Cardiac fibroblast (primary cell): ENCODE data around the gene TMEM126B.

Source experiments
- DNase-seq, 2 donors: peaks; one replicate each; pipeline versions ENCODE4 v3.0.0 to v3.0.0-alpha.2; 2010; ENCODE audit warnings: low read depth in 2 of 2
- H3K4me3 ChIP-seq, 2 donors: replicated peaks in 1 of 2; 1 replicate in 1 of 2; 2 replicates in 1 of 2; pipeline ENCODE4 v1.5.1; 2011; ENCODE audit warnings: low read depth in 2 of 2, low read length in 2 of 2, mild to moderate bottlenecking in 2 of 2, moderate library complexity in 1 of 2
- TF ChIP-seq, protein P1 (sequence below): IDR thresholded peaks from one replicate; pipeline ENCODE4 v1.5.1; 2011; ENCODE audit warnings: low read depth, mild to moderate bottlenecking, low read length, inconsistent platforms

Gene TMEM126B

DNA sequence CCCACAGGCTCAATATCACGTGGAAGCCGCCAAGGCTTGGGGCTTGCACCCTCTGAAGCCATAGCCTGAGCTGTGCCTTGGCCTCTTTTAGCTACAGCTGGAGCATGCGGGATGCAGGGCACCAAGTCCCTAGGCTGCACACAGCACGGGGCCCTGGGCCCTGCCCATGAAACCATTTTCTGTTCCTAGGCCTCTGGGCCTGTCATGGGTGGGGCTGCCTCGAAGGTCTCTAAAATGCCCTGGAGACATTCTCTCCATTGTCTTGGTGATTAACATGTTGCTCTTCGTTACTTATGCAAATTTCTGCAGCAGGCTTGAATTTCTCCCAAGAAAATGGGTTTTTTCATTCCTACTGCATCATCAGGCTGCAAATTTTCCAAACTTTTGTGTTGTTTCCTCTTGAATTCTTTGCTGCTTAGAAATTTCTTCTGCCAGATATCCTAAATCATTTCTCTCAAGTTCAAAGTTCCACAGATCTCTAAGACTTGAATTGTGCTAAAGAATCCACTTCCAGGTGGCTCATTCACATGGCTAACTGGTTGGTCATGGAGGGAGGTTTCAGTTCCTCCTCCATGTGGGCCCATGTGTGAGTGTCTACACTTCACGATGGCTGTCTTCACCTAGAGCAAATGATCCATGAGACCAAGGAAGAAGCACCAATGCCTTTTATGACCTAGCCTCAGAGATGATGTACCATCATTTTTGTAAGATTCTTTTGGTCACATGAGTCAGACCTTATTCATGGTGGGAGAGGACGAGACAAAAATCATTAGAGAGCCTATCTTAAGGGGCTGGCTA is 43.9 kb downstream of the TMEM126B start:
- no peak for DNase-seq
- no peak overlapping the region for H3K4me3 ChIP-seq
- TF ChIP-seq, protein P1, sequence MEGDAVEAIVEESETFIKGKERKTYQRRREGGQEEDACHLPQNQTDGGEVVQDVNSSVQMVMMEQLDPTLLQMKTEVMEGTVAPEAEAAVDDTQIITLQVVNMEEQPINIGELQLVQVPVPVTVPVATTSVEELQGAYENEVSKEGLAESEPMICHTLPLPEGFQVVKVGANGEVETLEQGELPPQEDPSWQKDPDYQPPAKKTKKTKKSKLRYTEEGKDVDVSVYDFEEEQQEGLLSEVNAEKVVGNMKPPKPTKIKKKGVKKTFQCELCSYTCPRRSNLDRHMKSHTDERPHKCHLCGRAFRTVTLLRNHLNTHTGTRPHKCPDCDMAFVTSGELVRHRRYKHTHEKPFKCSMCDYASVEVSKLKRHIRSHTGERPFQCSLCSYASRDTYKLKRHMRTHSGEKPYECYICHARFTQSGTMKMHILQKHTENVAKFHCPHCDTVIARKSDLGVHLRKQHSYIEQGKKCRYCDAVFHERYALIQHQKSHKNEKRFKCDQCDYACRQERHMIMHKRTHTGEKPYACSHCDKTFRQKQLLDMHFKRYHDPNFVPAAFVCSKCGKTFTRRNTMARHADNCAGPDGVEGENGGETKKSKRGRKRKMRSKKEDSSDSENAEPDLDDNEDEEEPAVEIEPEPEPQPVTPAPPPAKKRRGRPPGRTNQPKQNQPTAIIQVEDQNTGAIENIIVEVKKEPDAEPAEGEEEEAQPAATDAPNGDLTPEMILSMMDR: no peak

DNA sequence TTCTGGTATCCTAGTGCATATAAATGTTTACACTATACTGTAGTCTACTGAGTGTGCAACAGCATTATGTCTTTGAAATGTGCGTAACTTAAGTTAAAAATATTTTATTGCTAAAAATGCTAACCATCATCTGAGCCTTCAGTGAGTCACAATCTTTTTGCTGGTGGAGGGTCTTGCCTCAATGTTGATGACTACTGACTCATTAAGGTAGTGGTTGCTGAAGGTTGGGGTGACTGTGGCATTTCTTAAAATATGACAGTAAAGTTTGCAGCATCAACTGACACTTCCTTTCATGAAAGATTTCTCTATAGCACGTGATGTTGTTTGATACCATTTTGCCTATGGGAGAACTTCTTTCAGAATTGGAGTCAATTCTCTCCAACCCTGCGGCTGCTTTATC is 45.0 kb downstream of the TMEM126B start:
- no peak overlapping the region for H3K4me3 ChIP-seq
- TF ChIP-seq, protein P1: no peak
- DNase-seq: no peak

DNA sequence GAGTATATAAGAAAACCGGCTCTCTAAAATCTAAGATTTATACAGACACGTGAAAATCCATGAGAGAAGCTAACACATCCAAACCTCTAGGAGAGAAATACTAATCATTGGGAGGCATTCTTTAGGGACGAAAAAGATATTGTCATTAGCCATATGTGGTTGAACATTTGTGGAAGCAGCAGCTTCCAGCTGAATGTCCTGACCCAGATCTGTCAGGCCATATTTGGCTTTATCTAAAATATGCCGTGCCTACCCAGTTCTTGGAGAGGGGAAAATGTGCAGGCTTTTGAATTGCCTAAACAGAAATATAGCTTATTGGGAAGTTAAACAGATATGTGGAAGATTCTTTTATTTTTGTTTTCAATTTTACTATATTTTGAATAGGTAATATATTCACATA is 51.2 kb downstream of the TMEM126B start:
- no peak overlapping the region for H3K4me3 ChIP-seq
- no peak for DNase-seq
- TF ChIP-seq, protein P1: no peak

DNA sequence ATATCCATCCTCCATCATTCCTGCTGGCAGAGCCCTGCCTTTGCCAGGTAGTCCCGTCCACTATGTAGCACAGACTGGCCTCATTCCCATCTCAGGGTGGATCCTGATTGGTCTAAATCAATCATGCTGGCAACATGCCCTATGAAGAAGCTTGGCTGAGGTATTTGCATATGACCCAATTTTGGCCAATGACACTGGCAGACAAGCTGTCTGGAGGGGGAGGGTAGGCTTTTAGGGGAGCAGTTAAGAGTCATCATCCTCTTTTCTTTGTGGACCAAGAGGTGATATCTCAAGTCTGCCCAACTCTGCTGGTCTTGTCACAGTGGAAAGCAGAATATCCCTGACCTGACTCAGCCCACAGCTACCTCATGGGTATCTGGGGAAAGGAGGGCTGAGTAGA is 52.5 kb downstream of the TMEM126B start:
- H3K4me3 ChIP-seq: no peak overlapping the region
- TF ChIP-seq, protein P1: no peak
- no peak for DNase-seq

DNA sequence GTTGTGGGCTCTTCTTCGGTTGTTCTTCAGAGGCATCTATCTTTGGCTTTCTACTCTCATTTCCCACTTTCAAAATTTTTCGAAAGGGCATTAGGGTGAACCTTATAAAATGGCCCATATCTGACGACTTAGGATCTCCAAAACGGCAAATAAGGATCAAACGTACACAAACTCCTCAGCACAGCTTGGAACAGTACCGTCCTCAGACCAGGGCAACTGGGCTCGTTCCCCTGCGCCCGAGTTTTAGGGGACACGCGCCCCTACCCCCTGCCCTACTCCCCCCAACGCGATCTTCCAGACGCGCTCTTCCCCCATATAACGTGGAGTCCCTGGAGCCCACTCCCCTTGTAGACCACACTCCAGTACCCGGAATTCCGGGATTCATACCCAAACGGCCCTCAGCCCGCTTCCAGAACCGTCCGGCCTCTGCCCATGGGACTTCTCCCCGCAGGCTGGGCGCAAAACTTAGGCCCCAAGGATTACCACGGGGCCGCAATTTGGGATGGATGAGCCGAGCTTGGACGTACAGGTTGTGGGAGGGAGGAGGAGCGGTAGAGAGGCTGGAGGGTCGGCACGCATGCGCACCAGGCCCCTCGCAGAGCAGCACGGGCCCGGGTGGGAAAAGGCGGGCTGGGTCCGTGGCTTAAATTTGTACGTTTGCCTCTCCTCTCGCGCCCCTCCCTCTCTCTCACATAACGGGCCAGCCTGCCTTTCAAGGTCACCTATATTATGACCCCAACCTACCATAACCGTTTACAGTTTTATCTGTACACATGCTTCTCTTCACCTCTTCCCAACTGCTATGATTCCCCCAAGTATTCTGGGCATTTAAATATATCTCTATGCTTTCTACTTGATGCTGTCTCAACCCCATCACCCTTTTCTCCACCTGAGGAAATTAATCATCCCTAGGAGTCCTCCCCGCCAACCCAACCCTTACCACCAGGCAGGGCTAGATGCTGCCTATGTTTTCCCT is 54.2 kb downstream of the TMEM126B start:
- peak; percentile 49 to 68 for DNase-seq
- H3K4me3 ChIP-seq: peak overlapping the region; percentile 60 to 65
- TF ChIP-seq, protein P1: no peak

DNA sequence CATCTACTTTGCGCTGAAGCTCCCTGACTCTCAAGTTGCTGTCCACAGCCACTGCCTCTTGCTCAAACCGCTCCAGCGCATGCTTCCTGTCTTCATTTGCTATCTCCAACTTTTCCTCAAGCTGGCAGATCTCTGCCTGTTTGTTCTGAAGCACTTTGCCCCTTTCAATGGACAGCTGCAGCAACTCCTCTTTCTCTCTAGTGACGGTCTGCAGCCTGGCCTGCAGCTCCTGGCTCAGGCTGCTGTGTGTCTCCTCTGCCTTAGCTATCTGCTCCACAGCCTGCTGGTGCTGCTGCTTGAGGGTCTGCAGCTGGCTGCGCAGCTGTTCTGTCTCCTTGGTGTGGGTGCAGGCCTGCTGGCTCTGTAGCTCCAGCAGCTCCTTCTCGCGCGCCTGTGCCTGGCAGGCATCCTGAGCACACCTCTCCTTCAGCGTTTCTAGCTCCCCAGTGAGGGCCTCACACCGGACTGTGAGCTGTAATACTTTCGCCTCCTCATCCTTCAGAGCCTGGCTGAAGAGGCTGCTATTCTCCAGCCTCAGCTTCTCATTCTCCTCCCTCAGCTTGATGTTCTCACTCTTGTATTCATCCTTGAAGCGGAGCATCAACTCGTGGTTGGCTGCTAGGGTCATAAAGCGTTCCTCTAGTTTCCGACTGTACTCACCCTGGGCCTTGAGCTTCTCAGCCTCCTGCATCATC is 56.9 kb downstream of the TMEM126B start:
- TF ChIP-seq, protein P1: no peak
- DNase-seq: peak; percentile 37 to 65
- H3K4me3 ChIP-seq: peak overlapping the region; percentile 48 to 63
